ENCODE data around the gene TNFRSF1A. TPM values are rescaled to one million over a fixed set of nuclear protein-coding genes. Genes with fewer than 3 reads are reported as not detected.

TNFRSF1A gene
- total and polyA plus RNA-seq, 2 of the 13 experiments (the other 11 are each of a cell fraction or from before 2014, with no cell fraction given), result 41.5 to 61.2 TPM

GRCh38 chr12:6378709-6379472 is 37.0 kb upstream of the TNFRSF1A start (continued):
- no peak for TF ChIP-seq ZNF770 (CRISPR knock-in tag; IDR thresholded peaks at IDR 0.05)
- no peak for TF ChIP-seq ZNF710 (CRISPR knock-in tag; IDR thresholded peaks at IDR 0.05; ENCODE audit: borderline replicate concordance)
- TF ChIP-seq FOXO4 (CRISPR knock-in tag; conservative IDR thresholded peaks at IDR 0.05), result no peak
- TF ChIP-seq USF2 (IDR thresholded peaks at IDR 0.05; ENCODE audit: low read depth, low read length), result no peak
- no peak for TF ChIP-seq USF2 (CRISPR knock-in tag; IDR thresholded peaks at IDR 0.05; ENCODE audit: borderline replicate concordance)
